Hepatocyte (in vitro differentiated cells): Measurements from ENCODE around the gene CPA5.

Source experiments
- EZH2 ChIP-seq: fragments of 200-600 bp; sonication (generic); IDR thresholded peaks from 2 replicates; pipeline ENCODE4 v1.6.1; 2016; ENCODE audit warnings: antibody characterized with exemption, mild to moderate bottlenecking, borderline replicate concordance
- TF ChIP-seq, protein P1 (sequence below): fragments of 200-600 bp; sonication (generic); IDR thresholded peaks from 2 replicates; pipeline ENCODE4 v1.5.1; 2016; ENCODE audit warnings: antibody characterized with exemption, mild to moderate bottlenecking; ENCODE audit not compliant: poor library complexity

DNA sequence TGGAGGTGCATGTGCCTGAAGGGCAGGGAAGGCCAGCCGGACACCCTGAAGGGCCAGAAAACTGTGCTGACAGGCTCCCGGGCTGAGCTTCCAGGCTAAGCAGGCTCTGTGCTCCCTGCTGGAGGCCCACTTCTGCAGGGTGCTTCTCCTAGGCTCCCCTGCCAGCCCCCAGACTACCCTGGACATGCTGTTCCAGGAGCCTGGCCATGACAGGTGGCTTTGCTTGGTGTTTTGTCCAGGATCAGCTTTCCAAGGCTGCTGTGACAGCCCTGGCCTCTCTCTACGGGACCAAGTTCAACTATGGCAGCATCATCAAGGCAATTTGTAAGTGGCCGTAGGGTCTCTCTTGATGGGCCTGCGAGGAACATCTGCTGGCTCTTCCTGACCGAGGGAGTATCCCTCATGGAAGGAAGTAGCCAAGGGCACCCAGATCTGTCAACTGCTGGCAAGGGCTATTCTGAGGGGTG lies 41.0 kb downstream of the CPA5 start:
- TF ChIP-seq, protein P1, sequence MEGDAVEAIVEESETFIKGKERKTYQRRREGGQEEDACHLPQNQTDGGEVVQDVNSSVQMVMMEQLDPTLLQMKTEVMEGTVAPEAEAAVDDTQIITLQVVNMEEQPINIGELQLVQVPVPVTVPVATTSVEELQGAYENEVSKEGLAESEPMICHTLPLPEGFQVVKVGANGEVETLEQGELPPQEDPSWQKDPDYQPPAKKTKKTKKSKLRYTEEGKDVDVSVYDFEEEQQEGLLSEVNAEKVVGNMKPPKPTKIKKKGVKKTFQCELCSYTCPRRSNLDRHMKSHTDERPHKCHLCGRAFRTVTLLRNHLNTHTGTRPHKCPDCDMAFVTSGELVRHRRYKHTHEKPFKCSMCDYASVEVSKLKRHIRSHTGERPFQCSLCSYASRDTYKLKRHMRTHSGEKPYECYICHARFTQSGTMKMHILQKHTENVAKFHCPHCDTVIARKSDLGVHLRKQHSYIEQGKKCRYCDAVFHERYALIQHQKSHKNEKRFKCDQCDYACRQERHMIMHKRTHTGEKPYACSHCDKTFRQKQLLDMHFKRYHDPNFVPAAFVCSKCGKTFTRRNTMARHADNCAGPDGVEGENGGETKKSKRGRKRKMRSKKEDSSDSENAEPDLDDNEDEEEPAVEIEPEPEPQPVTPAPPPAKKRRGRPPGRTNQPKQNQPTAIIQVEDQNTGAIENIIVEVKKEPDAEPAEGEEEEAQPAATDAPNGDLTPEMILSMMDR: no peak
- no peak for TF ChIP-seq EZH2
